K562 (cell line): ENCODE results near the gene USP27X. TPM values are rescaled to one million over a fixed set of nuclear protein-coding genes. Genes with fewer than 3 reads are reported as not detected.

Source experiments
- CBX5 ChIP-seq: IDR thresholded peaks from 2 replicates; pipeline ENCODE4 v1.6.1; 2014; ENCODE audit warnings: low read depth, borderline replicate concordance
- ETS2 ChIP-seq: IDR thresholded peaks from 2 replicates; pipeline ENCODE4 v1.6.1; 2016; ENCODE audit warnings: borderline replicate concordance, missing genetic modification characterization, mild to moderate bottlenecking, moderate library complexity, missing compliant biosample characterization; ENCODE audit not compliant: poor library complexity, severe bottlenecking
- HMBOX1 ChIP-seq: sonication (generic); IDR thresholded peaks from 2 replicates; pipeline ENCODE4 v1.6.1; 2016
- IRF2 ChIP-seq: sonication (generic); formaldehyde crosslinking; IDR thresholded peaks from 2 replicates; pipeline ENCODE4 v1.8.1; 2022; ENCODE audit warnings: mild to moderate bottlenecking, missing genetic modification reagents
- MEIS2 ChIP-seq: fragments of 450-650 bp; IDR thresholded peaks from 2 replicates; pipeline ENCODE4 v1.6.1; 2014; ENCODE audit warnings: mild to moderate bottlenecking; ENCODE audit not compliant: partially characterized antibody
- MITF ChIP-seq: IDR thresholded peaks from 2 replicates; pipeline ENCODE4 v1.6.1; 2014; ENCODE audit warnings: antibody characterized with exemption
- NCOR1 ChIP-seq: fragments of 450-650 bp; IDR thresholded peaks from 2 replicates; pipeline ENCODE4 v1.6.1; 2016; ENCODE audit warnings: mild to moderate bottlenecking, moderate library complexity
- POLR2A ChIP-seq: fragments of 450-650 bp; conservative IDR thresholded peaks from 2 replicates; pipeline ENCODE4 v1.6.1; 2016
- PRMT5 ChIP-seq: sonication (generic); formaldehyde crosslinking; IDR thresholded peaks from 2 replicates; pipeline ENCODE4 v1.5.0; 2020; ENCODE audit warnings: missing genetic modification reagents
- SRSF3 ChIP-seq: fragments of 200-400 bp; formaldehyde crosslinking; IDR thresholded peaks from 2 replicates; pipeline ENCODE4 v1.6.1; 2016; ENCODE audit warnings: mild to moderate bottlenecking, low read length, moderate library complexity; ENCODE audit not compliant: insufficient read depth
- TAF1 ChIP-seq: IDR thresholded peaks from 2 replicates; pipeline ENCODE4 v1.6.1; 2011; ENCODE audit warnings: mild to moderate bottlenecking, low read length, moderate library complexity; ENCODE audit not compliant: insufficient read depth, control insufficient read depth, severe bottlenecking; ENCODE audit errors: extremely low read depth
- TFAP4 ChIP-seq: sonication (generic); formaldehyde crosslinking; IDR thresholded peaks from 2 replicates; pipeline ENCODE4 v1.8.0; 2022; ENCODE audit warnings: missing genetic modification reagents, mild to moderate bottlenecking, moderate library complexity, borderline replicate concordance
- VEZF1 ChIP-seq: fragments of 200-800 bp; sonication (Bioruptor generic); IDR thresholded peaks from 2 replicates; pipeline ENCODE4 v1.6.1; 2017; ENCODE audit warnings: missing genetic modification characterization, missing compliant biosample characterization
- ZBTB9 ChIP-seq: fragments of 450-650 bp; formaldehyde crosslinking; IDR thresholded peaks from 2 replicates; pipeline ENCODE4 v1.4.0; 2020; ENCODE audit warnings: mild to moderate bottlenecking, moderate library complexity
- ZNF263 ChIP-seq: sonication (generic); formaldehyde crosslinking; IDR thresholded peaks from 2 replicates; pipeline ENCODE4 v1.8.0; 2022; ENCODE audit warnings: mild to moderate bottlenecking, missing genetic modification reagents, borderline replicate concordance
- ZNF280A ChIP-seq: fragments of 450-650 bp; IDR thresholded peaks from 2 replicates; pipeline ENCODE4 v1.6.1; 2018; ENCODE audit warnings: mild to moderate bottlenecking, low read depth; ENCODE audit not compliant: partially characterized antibody
- ZNF583 ChIP-seq: fragments of 250-450 bp; sonication (Bioruptor Pico); IDR thresholded peaks from 2 replicates; pipeline ENCODE4 v1.4.0; 2020
- ZNF764 ChIP-seq: fragments of 250-450 bp; sonication (Bioruptor Pico); IDR thresholded peaks from 2 replicates; pipeline ENCODE4 v1.4.0; 2020; ENCODE audit warnings: low read depth, mild to moderate bottlenecking, moderate library complexity
- ZNF778 ChIP-seq: fragments of 450-650 bp; formaldehyde crosslinking; IDR thresholded peaks from 2 replicates; pipeline ENCODE4 v1.4.0; 2020; ENCODE audit warnings: mild to moderate bottlenecking, moderate library complexity
- polyA plus RNA-seq, 8 experiments: library from polyadenylated mRNA; depleted of rRNA in 4 of 8; stranded (reverse) in 5 of 8; unstranded in 3 of 8; fragments of >200 nt; fragmentation: Nextera tagmentation in 2 of 8; fragmentation: Illumina TruSeq in 1 of 8; extraction: Ambion mirVana in 2 of 8; extraction: Trizol in 1 of 8; gene quantifications; 2 replicates each; pipeline versions ENCODE4 v1.2.1 to v1.2.3, GENCODE V29; 2011 to 2014; ENCODE audit warnings: inconsistent platforms in 1 of 8, missing spikeins in 1 of 8
- total RNA-seq, 7 experiments: library from RNA; depleted of rRNA in 6 of 7; stranded (reverse); fragments of >200 nt in 6 of 7; fragmentation: Illumina TruSeq in 2 of 7; extraction: Trizol in 2 of 7; gene quantifications; 2 replicates each; pipeline versions ENCODE4 v1.2.1 to v1.2.3, GENCODE V29; 2011 to 2021; ENCODE audit warnings: low replicate concordance in 1 of 7

The USP27X gene
- total and polyA plus RNA-seq, 9 of the 15 experiments (the other 6 are each of a cell fraction or from before 2014, with no cell fraction given) = 0.15 to 4.7 (median 1.6) TPM

GRCh38 chrX:49922291-49923241, 43.3 kb downstream of the USP27X start, which contains the start of gene CLCN5 (continued):
- TF ChIP-seq IRF2 (CRISPR knock-in tag) = no peak
- no peak for TF ChIP-seq ZNF764 (CRISPR knock-in tag)
- TF ChIP-seq ZNF263 = peak; percentile 96
- no peak for TF ChIP-seq HMBOX1
- no peak for TF ChIP-seq NCOR1
- TF ChIP-seq ETS2 (tag) = no peak
- peak; percentile 38; the same call in 1 of the 2 replicates for TF ChIP-seq TFAP4
- no peak for TF ChIP-seq ZNF583
- TF ChIP-seq ZNF778 = no peak
- no peak for TF ChIP-seq SRSF3
- no peak for TF ChIP-seq ZNF280A
- peak; percentile 60 for TF ChIP-seq MEIS2
- peak; percentile 21 for TF ChIP-seq TAF1
- no peak for TF ChIP-seq PRMT5 (CRISPR knock-in tag)
- 0 out of 2 replicates have a peak, but pooled peaks have one; percentile 38 for TF ChIP-seq POLR2A
- peak; percentile 41; the same call in 1 of the 2 replicates for TF ChIP-seq MITF
- TF ChIP-seq CBX5 = no peak
- no peak for TF ChIP-seq ZBTB9 (CRISPR knock-in tag)
- TF ChIP-seq VEZF1 = peak; percentile 73
